Activated naive CD8-positive, alpha-beta T cell treated with anti-CD3 and anti-CD28 coated beads, Interleukin-2, amount 50 U/mL, for 24 hours (primary cell): ENCODE measurements around the gene CST3.

Experiments
- ATAC-seq: fragments of 150-1000 bp; cut with Tn5 transposase; one replicate; pipeline ENCODE4 v1.10.0; 2021
- DNase-seq: peaks from one replicate; pipeline ENCODE4 v3.0.0; 2021
- H3K27ac Mint-ChIP-seq: one replicate; pipeline ENCODE4 v1.8.0; 2021; ENCODE audit warnings: mild to moderate bottlenecking, mixed read lengths
- H3K27me3 Mint-ChIP-seq: one replicate; pipeline ENCODE4 v1.8.0; 2021; ENCODE audit warnings: mixed read lengths
- H3K36me3 Mint-ChIP-seq: one replicate; pipeline ENCODE4 v1.8.0; 2021; ENCODE audit warnings: low read depth, mixed read lengths
- H3K4me1 Mint-ChIP-seq: one replicate; pipeline ENCODE4 v1.8.0; 2021; ENCODE audit warnings: mixed read lengths
- H3K4me3 Mint-ChIP-seq: one replicate; pipeline ENCODE4 v1.8.0; 2021; ENCODE audit warnings: mild to moderate bottlenecking, moderate library complexity, mixed read lengths
- H3K9me3 Mint-ChIP-seq: one replicate; pipeline ENCODE4 v1.8.0; 2021; ENCODE audit warnings: mixed read lengths

The CST3 gene

DNA sequence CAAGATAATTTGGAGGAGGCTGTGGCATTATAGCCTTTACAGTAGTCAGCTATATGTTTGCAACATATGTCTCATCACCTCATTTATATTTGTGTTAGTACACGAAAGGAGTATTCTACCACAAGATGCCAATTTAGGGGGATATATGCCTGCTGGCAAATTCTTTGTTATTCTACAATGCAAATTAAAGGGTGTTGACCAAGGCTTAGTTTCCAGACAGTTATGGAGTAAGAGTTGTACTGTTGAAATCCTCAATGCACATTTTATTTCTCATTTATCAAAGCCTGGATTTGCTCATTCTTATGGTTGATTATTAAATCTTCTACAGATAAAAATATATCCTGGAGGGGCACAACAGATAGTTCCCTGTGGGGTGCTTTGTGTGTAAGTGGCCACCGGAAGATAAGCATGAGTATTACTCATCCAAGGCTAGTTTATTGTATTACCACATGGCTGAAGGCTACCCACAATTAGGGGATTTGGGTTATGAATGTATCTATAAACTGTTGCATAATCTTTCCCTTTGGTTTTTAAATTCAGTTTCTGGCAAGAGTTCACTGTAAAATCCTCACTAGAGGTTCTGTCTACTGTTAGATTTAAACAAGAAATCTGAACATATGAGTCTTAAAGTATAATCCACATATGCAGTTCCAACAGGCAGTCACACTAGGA lies 41.0 kb downstream of the CST3 start:
- no peaks in the 10 kb centered on the region for H3K36me3 Mint-ChIP-seq
- no peak for DNase-seq
- ATAC-seq: no peak

GRCh38 chr20:23595941-23596340 lies 41.8 kb downstream of the CST3 start:
- DNase-seq: no peak
- Mint-ChIP-seq H3K36me3 (no peaks in the 10 kb centered on the region), H3K9me3 (no peaks in the 10 kb centered on the region), H3K4me1 (no peaks in the 10 kb centered on the region), H3K4me3 (no peak overlapping the region), H3K27me3 (no peaks in the 10 kb centered on the region), H3K27ac (no peak overlapping the region)
- no peak for ATAC-seq

More for the DNA sequence above, 41.0 kb downstream of the CST3 start:
- Mint-ChIP-seq H3K4me3 (no peak overlapping the region), H3K27ac (no peak overlapping the region), H3K9me3 (no peaks in the 10 kb centered on the region), H3K4me1 (no peaks in the 10 kb centered on the region), H3K27me3 (no peaks in the 10 kb centered on the region)

DNA sequence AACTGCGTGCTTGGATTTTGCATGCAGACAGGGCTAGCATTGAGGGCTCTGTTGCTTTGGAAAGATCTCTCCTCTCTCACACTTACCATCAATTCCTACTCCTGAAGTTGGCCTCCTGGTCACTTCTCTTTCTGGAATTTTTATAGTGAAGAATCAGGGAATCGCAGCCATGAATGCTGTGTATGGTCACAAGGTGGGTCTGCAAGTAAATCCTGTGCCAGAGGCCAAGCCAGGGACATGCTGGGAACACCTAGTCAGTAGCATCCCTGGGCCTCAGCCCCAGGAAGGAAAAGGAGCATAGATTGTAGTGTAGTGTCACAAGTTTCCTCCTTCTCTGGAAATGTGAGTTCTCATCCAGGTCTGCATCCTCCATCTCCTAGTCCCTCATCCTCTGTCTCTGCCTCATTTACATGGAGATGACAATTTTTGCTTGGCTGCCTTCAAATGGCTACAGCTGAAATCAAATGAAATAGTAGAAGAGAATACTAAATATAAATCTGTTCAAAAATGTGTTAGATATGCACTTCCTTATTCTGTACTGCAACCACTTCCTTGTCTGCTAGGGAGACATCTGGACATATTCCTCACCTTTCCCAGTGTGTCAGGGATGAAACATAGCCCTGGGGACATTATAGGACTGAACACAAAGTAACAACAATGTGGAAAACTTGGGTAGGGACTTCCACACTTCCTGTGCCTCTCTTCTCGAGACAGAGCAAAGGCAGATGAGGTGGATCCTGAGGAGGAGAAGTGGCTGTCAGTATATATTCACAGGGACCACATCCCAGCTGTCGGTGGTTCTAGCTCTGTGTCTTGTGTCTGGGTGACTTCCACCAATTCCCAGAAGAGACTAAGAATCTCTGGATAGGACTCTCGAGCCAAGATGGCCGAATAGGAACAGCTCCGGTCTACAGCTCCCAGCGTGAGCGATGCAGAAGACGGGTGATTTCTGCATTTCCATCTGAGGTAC lies 49.0 kb downstream of the CST3 start:
- peaks cover 2% of the 10 kb centered on the region for H3K27me3 Mint-ChIP-seq
- no peak overlapping the region for H3K4me3 Mint-ChIP-seq
- peaks cover 3% of the 10 kb centered on the region for H3K4me1 Mint-ChIP-seq
- H3K36me3 Mint-ChIP-seq: no peaks in the 10 kb centered on the region
- no peaks in the 10 kb centered on the region for H3K9me3 Mint-ChIP-seq
- no peak overlapping the region for H3K27ac Mint-ChIP-seq
- ATAC-seq (no peak), DNase-seq (no peak)

- Mint-ChIP-seq H3K36me3 (no peaks in the 10 kb centered on the region), H3K27ac (no peak overlapping the region), H3K4me1 (peaks cover 3% of the 10 kb centered on the region), H3K27me3 (peaks cover 5% of the 10 kb centered on the region), H3K4me3 (no peak overlapping the region), H3K9me3 (no peaks in the 10 kb centered on the region)
- DNase-seq: no peak
- ATAC-seq: no peak
Observed at GRCh38 chr20:23587631-23588030, 50.1 kb downstream of the CST3 start.

- no peak overlapping the region for H3K4me3 Mint-ChIP-seq
- H3K27ac Mint-ChIP-seq: no peak overlapping the region
- H3K36me3 Mint-ChIP-seq: no peaks in the 10 kb centered on the region
- H3K9me3 Mint-ChIP-seq: no peaks in the 10 kb centered on the region
- peaks cover 5% of the 10 kb centered on the region for H3K27me3 Mint-ChIP-seq
- DNase-seq (no peak), ATAC-seq (no peak)
- peaks cover 3% of the 10 kb centered on the region for H3K4me1 Mint-ChIP-seq
Observed at GRCh38 chr20:23586735-23587525, 50.8 kb downstream of the CST3 start.

DNA sequence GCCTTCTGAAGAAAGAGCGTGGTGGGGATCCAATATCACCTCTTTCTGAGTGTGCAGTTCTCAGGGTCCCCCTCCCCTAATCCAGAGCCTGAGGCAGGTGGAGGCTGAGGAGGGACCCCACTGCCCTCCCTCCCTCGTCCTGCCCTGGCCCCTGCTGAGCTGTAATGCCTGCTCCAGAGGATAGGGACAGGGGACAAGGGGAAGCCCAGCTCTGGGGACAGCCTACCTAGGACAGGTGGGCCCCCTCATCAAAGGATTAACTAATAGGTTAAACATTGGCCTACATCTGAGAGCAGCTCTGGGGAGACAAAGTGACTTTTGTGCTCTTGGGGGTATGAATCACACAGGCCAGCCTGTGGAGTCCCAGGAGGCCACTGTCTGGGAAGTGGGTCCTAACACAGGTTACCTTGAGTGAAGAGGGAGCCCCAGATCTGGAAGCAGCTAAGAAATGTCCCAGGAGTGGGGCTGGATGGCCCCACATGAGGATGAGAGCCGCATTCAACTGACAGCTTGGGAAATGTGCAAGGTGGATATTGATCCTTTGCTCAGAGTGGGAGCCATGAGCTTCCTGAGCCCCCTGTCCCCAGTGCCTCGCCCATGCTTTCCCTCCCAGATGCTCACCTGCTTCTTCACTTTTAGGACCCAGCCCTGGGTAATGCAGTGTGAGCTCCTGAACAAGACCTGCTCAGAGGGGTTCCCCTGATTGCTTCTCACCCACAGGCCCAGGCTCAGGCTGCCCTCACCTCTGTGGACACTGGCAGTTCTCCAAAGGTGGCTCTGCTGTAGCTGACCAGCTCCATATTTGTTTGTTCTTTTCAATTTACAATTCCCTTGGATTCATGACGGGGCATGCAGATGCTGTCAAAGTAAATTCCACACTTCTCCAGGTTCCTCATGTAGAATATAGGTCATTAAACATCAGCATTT lies 51.7 kb downstream of the CST3 start:
- ATAC-seq (no peak), DNase-seq (no peak)
- Mint-ChIP-seq H3K4me1 (peaks cover 3% of the 10 kb centered on the region), H3K36me3 (no peaks in the 10 kb centered on the region), H3K9me3 (no peaks in the 10 kb centered on the region), H3K27me3 (peaks cover 11% of the 10 kb centered on the region), H3K4me3 (no peak overlapping the region), H3K27ac (no peak overlapping the region)

GRCh38 chr20:23585449-23585807 lies 52.3 kb downstream of the CST3 start:
- Mint-ChIP-seq H3K4me1 (peaks cover 3% of the 10 kb centered on the region), H3K4me3 (no peak overlapping the region), H3K27me3 (peaks cover 14% of the 10 kb centered on the region), H3K27ac (no peak overlapping the region), H3K36me3 (no peaks in the 10 kb centered on the region), H3K9me3 (no peaks in the 10 kb centered on the region)
- ATAC-seq (no peak), DNase-seq (no peak)

DNA sequence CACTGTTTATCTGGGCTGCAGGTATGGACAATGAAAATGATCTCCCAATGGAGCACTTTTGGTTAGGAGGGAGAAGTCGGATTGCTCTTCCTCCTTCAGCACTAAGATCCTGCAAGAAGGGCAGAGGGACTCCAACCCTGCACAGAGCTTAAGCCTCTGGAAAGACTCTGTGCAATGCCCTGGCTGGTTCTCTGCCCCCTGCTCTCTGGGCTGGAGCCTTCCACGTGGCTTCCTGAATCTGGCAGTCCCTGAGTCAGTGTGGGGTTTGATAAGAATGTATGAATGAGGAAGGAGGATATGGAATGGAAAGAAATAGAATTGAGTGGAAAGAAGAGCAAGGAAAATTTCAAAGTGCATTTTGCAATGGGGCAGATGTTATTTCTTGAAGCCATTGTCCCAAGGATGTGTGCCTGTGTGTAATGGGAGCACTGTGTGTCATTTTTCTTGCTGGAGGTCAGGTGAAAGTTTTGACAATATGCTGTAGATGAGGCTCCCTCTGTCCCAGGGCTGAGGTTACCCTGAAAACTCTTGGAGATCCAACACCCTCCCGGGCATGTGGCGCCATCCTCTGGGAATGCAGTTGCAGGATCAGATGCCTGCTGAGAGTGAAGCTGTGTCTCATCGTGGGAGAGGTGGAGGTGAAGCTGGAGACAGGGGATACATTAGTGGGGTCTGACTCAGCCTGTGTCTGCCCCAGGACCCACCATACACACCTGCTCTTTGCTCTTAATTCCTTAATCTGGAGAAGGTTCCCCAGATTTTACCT lies 53.1 kb downstream of the CST3 start:
- Mint-ChIP-seq H3K27ac (no peak overlapping the region), H3K27me3 (peaks cover 16% of the 10 kb centered on the region), H3K4me3 (no peak overlapping the region), H3K4me1 (peaks cover 3% of the 10 kb centered on the region), H3K36me3 (no peaks in the 10 kb centered on the region), H3K9me3 (no peaks in the 10 kb centered on the region)
- ATAC-seq: no peak
- DNase-seq: no peak
